HG03135 (cell line): ENCODE results near the gene BAHCC1.

Experiments
- ATAC-seq: cut with Tn5 transposase; IDR thresholded peaks from one replicate; pipeline ENCODE4 v1.9.1; 2021; ENCODE audit warnings: mild to moderate bottlenecking, moderate library complexity; ENCODE audit not compliant: unreplicated experiment

Gene BAHCC1

DNA sequence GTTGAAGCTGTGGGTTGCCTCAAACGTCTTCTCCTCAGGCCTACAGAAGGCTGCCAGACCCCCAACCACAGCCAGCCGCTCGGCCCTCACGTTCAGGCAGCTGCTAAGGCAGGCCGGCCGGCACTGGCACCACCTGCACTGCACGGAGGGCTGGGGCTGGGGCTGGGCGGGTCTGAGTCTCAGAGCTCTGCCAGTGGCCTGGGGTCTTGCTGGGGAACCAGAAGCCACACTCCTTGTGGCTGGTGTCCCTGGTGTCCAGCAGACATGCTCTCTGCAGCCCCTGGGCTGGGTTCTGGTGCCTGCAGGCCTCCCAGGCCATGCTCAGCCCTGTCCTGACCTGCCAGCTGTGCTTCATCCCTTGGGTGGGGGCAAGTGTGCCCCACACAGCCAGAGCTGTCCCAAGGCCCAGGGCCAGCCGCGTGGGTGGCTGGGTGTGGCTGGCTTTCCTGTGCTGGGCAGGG is 42.0 kb downstream of the BAHCC1 start:
- ATAC-seq = no peak

DNA sequence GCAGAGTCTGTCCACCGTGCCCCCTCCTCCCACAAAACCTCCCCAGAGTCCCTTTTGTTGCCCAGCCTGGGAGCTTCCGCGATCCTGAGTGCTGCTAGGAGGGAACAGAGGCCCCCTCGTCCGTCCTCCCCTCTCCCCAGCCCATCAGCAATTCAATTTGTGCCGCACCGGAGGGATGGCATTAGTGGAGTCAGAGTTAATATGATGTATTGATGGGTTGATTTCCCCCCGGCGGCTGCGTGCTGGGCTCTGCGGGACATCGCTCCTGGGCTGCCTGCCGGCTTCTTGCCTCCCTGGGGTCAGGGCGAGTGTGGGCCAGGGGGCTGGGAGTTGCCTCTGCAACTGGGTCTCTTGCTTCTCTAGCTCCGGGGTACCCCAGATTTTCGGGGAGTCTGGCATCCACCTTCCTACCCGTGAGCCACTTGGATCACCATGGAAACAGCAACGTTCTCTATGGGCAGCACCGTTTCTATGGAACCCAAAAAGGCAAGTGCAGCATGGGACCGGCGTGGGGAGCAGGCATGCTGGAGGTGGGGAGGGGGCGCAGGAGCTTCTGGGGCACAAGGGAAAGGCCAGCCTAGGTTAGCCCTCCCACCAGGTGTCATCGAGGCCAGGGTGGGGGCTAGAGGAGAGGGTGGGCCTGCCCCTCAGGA is 42.9 kb downstream of the BAHCC1 start:
- no peak for ATAC-seq

DNA sequence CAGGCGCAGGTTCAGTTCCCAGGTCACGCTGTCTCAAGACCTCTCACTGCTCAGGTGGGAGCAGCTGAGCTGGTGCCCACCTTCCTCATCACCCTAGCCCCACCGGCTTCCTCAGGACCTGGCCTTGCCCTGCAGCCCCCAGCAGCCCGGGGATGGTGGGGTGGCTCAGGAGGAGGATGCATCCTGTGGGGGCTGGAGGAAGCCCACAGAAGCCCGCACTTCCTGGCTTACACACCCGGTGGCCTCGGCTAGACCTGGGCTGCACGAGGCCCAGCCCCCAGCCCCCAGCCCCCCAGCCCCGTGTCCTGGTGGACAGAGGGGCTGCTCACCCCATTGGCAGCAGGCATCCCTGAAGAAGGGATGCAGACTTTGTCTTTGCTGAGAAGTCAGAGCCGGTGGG is 43.4 kb downstream of the BAHCC1 start:
- no peak for ATAC-seq

DNA sequence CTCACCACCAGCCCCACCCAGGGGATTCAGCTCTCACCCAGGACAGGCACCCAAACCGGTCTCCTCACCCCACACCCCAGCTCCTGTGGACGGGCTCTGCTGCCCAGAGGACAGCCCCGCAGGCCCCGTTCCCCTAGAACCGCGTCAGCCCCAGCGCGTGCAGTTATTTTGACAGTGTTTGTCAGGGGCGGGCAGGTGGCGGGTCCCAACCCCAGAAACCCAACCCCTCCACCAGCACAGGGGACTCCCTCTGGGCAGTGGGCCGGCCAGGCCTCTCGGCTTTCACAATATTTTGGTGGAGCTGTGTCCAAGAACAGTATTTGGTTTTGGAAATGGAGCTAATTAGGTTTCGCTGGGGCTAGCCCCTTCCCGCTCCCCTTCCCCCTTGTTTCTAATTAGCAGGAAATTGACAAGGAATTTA is 44.8 kb downstream of the BAHCC1 start:
- ATAC-seq = no peak

DNA sequence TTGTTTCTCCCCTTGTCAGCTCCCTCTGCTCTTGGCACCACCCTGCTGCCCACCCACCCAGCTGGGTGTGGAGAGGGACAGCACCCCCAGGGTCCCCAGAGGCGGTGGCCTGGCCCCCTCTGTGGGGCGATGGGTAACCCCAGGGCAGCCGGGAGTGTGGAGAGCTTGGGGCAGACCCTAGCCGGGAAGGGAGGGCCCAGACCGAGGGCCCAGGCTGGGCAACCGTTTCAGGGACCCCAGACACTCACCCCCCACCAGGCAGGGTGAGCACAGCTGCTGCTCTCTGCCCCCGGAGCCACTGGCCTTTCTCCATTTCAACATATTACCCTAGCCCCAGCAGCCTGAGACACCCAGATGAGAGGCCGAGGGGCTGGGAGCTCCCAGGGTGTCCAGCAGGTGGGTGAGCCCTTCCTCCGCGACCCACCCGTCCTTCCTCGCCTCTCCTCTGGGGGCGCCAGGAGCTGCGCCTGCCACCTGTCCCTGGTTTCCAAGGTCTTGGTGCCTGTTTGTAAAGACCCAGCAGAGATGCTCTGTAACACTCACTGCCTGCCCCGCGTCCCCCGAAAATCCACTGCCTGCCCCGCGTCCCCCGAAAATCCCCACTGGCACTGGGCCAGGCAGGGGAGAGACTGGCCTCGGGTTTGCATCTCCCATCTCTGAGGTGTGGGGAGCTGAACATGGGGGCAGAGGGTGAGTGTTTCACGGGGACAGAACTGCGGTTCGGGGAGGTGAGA is 45.4 kb downstream of the BAHCC1 start:
- no peak for ATAC-seq

DNA sequence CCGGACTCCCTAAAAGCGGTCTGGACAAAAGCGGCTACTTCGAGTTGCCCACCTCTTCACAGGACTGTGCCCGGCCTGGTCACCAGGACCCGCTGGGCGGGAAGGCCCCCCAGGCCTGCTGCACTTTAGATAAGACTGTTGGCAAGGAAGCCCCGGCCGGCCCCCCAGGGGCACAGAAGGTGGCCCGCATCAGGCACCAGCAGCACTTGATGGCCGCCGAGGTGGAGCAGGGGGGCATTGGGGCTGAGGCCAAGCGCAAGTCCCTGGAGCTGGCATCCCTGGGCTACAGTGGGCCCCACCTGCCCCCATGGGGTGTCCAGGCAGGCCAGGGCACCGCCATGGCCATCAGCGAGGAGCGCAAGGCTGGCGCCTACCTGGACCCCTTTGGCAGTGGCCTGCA is 47.5 kb downstream of the BAHCC1 start:
- ATAC-seq = no peak

DNA sequence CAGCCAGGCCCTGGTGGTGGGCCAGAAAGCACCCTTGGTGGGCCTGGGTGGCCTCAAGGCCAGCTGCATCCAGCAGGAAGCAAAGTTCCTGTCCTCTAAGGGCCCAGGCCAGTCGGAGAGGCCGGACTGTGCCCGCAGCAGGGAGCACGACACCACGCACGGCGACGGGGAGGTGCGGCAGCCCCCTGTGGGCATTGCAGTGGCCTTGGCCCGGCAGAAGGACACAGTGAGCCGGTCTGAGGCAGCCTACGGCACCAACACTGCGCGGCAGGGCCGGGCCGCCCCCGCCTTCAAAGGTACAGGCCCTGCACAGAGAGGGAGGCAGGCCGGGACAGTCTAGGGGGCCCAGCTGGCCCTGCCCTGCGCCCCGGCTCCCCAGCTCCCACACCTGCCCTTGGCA is 48.0 kb downstream of the BAHCC1 start:
- ATAC-seq = no peak

DNA sequence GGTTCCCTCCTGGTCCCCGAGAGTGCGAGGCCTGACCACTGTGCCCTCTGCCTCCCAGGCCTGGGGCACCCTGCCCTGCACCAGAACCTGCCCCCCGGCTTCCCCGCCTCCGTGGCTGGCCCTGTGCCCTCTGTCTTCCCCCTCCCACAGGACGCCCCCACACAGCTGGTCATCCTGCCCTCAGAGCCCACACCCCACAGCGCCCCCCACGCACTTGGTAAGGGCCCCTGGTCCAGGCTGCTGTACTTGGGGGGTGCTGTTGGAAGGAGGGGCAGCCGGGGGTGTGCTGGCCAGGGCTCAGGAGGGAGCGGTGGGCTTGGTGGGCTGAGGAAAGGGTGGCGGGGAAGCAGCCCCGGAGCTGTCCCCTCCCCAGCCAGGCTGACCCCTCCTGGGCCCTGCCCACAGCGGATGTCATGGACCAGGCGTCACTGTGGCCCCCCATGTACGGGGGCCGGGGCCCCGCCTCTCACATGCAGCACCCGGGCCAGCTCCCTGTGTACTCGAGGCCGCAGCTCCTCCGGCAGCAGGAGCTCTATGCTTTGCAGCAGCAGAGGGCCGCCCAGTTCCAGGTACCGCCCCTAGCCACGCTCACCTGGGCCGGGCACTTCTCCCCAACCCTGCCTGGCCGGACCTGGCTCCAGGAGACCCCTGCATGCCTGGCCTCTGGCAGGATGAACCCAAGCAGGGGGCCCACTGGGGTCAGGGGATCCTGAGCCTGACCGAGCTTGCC is 49.5 kb downstream of the BAHCC1 start:
- ATAC-seq = no peak

DNA sequence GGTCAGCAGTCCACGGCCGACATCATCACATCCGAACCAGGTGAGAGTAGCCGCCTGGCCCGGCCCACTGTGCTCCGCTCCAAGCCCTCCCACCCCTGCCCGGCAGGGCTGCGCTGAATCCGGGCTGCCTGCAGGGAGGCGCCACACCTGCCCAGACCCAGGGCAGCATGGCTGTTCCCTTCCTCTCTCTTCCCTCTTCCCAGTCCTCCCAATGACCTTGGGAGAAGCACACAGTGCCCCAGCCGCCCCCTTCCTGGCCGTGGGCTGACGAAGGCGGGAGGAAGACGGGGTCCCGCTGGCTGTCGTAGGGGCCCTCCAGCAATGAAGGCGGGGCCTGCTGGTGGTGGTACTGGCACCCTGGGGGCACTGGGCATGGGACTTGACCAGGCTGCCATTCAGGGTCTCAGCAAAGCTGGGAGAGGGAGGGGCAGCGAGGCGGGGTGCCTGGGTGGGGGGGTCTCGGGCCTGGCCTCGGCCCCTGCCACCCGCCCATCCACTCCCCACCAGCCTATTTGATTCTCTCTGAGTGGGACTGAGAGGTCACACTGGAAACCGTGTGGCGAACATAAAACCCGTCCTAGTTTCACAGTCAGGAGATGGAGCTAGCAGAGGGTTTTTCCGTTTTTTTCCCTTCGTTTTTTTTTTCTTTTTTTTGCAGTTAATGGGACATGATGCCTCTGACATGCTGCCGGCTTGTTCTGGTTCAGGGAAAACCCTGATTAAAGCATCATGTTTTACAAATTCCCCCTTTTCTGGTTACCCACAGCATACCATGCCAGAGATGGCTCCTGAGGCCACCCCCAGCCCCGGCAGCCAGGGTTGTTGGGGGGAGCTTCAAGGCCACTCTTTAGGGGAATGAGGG is 50.6 kb downstream of the BAHCC1 start:
- no peak for ATAC-seq

DNA sequence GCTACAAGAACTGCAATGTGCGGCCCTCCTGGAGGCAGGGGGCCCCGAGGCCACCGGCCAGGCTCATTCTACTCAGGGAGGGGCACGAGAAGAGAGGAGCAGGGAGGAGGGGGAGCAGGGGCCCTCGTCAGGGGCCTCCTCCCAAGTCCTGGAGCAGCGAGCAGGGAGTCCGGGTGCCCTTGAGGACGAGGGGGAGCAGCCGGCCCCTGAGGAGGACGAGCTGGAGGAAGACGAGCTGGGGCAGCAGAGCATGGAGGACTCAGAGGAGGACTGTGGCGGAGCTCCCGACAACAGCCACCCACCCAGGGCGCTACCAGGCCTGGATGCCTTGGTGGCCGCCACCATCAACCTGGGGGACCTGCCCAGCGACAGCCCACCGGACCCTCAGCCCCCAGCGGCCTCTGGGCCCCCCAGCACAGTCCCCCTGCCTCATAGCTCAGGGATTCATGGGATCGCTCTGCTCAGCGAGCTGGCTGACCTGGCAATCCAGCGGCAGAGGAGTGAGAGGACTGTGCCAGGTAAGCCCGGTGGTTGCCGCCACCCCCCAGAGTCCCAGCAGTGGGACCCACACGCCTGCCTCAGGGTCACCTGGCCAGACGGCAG is 52.2 kb downstream of the BAHCC1 start:
- no peak for ATAC-seq

DNA sequence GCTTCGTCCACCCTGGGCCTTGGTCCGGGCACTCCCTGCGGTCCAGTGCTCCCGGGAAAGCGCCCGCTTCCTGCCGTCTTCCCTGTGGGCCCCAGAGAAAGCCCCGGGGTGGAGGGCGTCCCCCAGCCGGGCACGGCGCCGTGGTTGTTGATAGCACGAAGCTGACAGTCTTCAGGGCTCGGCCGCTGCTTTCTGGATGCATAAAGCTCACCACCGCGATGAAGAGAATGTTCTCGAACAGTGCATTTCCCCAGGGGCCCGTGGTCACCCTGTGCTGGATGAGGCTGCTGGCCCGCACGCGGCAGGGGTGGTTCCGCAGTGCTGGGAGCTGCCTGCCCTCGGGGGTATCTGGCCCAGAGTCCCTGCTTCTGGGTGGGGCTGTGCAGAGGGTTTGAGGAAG is 53.2 kb downstream of the BAHCC1 start:
- no peak for ATAC-seq

DNA sequence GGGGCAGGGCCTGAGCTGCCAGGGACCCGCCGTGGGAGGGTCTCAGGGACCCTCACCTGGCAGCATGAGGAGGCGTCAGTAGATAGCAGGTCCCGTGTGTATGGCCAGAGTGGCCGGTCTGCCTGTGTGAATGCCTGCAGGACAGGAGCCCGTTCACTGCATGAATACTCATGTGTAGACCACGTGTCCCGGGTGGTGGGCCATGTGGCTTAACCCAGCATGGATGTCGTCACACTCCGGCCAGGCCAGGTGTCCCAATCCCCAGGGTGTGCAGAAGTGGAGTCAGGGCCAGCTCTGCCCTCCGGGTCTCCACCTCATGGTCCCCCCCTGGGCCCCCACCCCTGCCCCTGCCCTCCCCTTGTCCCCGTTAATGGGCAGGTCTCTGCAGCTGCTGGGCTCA is 53.7 kb downstream of the BAHCC1 start:
- no peak for ATAC-seq

DNA sequence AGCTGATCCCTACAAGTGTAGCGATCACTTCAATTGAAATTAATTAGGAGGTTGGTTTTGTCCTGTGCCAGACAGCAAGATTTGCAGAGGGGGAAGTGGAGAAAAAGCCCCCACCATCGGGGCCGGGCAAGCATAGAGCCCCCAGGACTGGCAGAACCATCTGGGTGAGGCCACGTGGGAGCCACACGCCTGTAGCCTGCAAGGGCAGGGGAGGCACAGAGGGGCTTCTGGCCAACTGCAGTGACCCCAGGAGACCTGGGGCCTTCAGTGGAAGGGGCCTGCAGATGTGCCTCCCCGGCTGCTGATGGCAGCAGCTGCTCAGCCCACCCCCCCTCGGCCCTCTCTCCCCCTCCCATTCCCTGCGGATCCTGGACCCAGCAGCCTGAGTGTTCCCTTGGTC is 54.1 kb downstream of the BAHCC1 start:
- ATAC-seq = no peak

DNA sequence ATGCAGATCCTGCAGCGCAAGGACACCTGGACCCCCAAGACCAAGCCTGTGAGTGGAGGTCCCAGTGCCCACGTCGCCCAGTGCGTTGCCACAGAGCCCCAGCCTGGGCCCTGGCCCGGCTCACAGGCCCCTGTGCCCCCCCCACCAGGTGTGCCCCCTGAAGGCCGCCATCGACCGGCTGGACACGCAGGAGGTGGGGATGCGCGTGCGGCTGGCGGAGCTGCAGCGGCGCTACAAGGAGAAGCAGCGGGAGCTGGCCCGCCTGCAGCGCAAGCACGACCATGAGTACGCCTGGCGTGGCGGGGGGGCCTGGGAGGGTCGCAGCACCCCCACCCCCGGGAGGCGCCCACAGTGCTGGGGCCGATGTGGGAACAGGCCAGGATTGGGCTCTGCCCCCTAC is 56.6 kb downstream of the BAHCC1 start:
- ATAC-seq = no peak

DNA sequence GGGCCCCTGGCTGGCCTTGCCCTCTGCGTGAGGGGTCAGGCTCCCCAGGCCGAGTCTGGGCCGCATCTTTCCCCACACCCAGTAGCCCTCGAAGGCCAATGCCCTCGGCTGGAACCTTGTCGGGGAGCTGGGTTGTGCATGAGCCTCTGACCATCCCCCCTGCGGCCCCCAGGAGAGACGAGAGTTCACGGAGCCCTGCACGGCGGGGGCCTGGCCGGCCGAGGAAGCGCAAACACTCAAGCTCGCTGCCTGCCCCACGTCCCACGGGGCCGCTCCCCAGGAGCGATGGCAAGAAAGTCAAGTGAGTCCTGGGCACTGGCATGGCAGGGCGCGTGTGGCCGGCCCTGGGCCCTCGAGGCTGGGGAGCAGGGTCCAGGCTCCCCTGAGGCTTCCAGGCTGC is 57.3 kb downstream of the BAHCC1 start:
- no peak for ATAC-seq

DNA sequence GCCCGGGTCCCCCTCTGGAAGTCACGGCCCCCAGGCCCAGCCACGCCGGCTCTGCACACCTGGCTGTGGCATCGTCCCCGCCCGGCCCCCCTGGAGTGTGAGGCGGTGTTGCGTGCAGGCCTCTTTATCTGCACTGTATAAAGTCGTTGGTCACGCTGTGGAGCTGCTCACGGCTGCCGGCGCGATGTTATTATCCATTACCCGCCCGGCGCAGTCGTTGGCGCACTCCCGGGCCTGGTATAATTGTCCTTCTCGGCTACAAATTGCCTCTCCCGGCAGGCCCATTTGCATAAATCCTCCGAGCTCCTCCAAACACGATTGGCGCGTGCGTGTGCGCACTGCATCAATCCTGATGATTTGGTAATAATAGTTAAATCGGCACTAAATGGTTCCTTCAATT is 57.8 kb downstream of the BAHCC1 start:
- ATAC-seq = no peak

DNA sequence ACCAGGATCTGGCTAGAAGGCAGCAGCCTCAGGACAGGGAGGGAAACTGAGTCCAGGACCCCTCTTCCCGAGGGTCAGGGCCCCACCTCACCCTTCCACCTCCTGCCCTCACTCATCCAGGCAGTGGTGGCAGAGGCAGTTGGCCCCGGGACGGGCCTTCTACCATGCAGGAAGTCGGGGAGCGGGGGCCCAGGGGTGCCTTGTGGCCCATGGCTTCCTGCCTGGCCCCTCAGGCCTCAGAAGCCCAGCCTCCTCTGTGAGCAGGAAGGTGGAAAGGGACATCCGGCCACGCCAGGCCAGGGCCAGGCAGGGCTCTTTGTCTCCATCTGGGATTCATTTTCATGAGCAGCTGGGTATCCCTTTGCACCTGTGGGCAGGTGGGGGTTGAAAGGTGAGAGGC is 58.5 kb downstream of the BAHCC1 start:
- no peak for ATAC-seq

DNA sequence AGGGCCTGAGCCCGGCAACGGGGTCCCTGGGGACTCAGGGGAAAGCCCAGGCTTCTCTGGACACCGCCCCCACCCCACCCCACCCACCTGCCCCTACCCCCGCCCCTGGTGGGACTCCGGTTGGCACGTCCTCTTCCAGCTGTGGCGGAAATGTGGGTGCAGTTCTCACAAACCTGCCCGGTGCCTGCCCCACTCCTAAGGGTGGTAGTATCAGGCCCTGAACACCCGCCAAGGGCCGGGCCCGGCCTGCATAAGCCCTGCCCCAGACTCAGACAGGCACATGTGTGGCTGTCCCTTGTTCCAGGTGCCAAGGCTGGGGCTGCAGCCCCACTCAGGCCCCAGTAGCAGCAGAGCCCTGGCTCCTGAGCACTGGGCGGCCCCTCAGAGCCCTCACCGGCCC is 59.2 kb downstream of the BAHCC1 start:
- ATAC-seq = no peak

DNA sequence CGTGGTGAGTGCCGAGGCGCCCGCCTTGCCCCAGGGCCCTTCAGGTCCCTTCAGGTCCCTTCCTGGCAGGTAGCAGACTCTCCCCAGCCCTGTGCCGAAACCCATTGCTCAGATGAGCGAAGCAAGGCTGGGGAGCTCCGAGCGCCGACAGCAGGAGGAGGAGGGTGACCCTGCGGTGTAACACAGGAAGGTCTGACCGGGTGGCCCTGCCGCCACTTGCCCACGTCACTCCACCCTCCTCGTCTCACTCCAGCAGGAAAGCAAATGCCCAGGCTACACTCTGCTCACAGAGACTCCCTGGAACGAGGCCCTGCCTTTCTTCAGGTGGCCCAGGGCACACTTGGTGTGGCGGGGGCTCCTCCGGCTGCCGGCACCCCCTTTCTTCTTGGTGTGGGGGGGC is 60.1 kb downstream of the BAHCC1 start:
- ATAC-seq = no peak

DNA sequence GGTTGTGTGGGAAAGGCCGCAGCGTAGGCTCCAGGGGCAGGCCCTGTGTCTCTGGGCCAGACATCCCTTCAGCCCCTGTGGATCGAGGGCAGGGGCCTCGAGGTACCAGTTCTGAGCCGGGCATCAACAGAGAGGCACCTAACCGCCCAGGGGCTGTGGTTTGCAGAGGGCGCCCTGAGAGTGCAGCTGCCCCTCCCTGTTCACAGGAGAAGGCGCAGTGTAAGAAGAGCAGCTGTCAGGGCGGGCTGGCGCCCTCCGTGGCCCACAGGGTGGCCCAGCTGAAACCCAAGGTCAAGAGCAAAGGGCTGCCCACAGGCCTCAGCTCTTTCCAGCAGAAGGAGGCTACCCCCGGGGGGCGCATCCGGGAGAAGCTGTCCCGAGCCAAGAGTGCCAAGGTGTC is 60.8 kb downstream of the BAHCC1 start:
- ATAC-seq = no peak

DNA sequence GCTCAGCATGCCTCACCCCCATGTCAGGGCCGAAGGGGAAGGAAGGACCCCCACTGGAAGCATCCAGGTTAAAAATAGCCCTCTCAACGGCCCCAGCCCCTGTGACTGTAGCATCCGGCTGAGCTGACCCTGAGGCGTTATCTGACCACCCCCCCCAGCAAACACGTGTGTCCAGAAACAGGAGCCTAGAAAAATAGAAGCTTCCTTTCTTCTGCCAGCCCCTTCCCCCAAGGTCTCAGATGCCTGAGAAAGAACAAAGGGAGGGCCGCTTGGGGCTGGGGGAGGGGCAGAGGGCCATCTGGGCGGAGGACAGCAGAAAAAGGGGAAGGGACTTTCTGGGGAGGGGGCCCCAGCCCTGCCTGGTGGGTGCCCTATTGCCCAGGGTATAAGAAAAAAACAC is 61.5 kb downstream of the BAHCC1 start:
- ATAC-seq = no peak
